Measurements from ENCODE around the gene CCDC14. TPM values are rescaled to one million over a fixed set of nuclear protein-coding genes. Genes with fewer than 3 reads are reported as not detected.
"Not testable (repeated sequence)": the region's sequence is repeated elsewhere in the genome, so short reads cannot be mapped to it uniquely, and the experiment has no call there.

CCDC14 gene
- total and polyA plus RNA-seq, 7 experiments from 2014 or later = 5.3 to 48.1 (median 32.0) TPM

DNA sequence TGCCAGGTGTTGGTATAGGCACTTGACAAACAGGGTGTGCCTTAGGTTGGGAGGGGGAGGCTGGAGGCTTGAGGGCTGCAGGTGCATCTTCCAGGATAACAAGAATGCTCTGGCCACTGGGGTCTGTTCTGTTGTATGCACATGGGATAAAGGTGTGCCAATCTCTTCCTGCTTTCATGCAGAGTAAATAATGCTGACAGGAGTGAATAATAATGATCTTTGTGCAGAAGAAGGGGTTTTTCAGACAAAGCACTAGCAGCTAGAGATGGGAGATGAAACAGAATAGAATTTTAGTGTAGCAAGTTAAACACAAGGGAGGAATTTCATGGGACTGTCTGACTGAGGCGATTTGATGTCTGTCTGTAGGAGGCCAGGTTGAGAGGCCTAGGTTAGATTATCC lies 32.8 kb upstream of the CCDC14 start:
- no peaks in the 10 kb centered on the region for H3K4me1 ChIP-seq (ENCODE audit: control insufficient read depth in 2 of 2, insufficient read depth in 2 of 2, low read length in 2 of 2)
- no peak overlapping the region for H3K27ac ChIP-seq (ENCODE audit: low read depth, low read length)
- Mint-ChIP-seq H3K4me3 (no peak overlapping the region), H3K9me3 (peaks cover 0 to 3% (median 0%) of the 10 kb centered on the region in 11 donors), H3K27me3 (peaks cover 31 to 33% (median 31%) of the 10 kb centered on the region in 5 donors), H3K4me1 (peaks cover 0 to 4% (median 0%) of the 10 kb centered on the region in 7 donors), H3K36me3 (no peaks in the 10 kb centered on the region), H3K27ac (no peak overlapping the region)
- POLR2A ChIA-PET = no interaction called here
- CTCF ChIA-PET = no interaction called here
- no peaks in the 10 kb centered on the region for H3K36me3 ChIP-seq (ENCODE audit: control insufficient read depth in 2 of 3, insufficient read depth in 3 of 3, low read length in 3 of 3)
- no peaks in the 10 kb centered on the region for H3K27me3 ChIP-seq (ENCODE audit: control insufficient read depth in 2 of 2, insufficient read depth in 2 of 2, low read length in 2 of 2)
- no peaks in the 10 kb centered on the region for H3K9me3 ChIP-seq (ENCODE audit: control insufficient read depth in 2 of 3, low read length in 3 of 3)
- DNase-seq (no peak), ATAC-seq (no peak)
- no peak overlapping the region for H3K4me3 ChIP-seq (ENCODE audit: low read length)
- intact Hi-C loops (cut with micrococcal nuclease) = no loop called here

DNA sequence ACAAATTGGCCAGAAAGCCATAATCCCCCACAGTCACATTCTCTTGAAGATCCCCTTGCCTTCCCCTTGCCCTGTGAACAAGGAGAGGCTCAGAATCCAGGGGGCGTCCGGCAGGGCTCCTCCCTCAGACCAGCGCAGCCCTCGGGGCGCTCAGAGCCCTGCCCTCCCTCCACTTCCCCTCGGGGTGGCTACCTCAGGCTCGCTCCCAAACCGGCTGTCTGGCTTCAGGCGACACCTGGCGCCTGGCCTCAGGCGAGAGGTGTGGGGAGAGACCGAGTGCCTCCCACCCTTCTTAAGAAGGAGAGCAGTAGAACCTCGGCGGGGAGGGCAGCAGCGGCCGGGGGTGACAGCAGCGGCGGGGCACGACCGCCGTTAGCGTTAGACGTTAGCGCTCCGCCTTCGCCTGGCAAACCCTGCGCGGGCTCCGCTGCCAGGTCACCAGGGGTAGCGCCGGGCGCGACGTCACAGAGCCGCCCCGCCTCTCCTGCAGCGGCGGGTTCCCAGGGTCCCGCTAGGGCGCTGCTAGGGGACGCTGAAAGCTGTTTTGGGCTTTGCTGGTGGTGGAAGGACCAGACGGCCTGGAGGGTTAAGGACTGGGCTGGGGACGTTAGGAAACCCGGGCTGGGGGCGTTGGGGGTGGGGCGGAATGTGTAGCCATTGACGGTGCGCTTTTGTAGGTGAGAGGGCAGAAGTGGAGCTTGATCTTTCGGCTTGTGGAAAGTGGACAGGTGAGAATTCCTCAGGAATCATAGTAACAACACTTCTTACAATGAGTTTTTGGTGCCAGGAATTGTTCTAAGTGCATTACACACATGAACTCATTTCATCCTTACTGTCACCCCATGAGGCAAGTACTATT lies 30.9 kb upstream of the CCDC14 start, which contains the start of gene ROPN1:
TSS of gene ROPN1 (minus strand) at position 395 of the 859 bp plus-strand sequence. CDS start 11,643 bp downstream, outside the sequence.
- POLR2A ChIA-PET; H3K4me1 ChIP-seq (ENCODE audit: control insufficient read depth in 2 of 2, insufficient read depth in 2 of 2, low read length in 2 of 2); DNase-seq; H3K9me3 ChIP-seq (ENCODE audit: control insufficient read depth in 2 of 3, low read length in 3 of 3); CTCF ChIA-PET; H3K9me3 Mint-ChIP-seq; H3K36me3 Mint-ChIP-seq; H3K4me1 Mint-ChIP-seq; H3K36me3 ChIP-seq (ENCODE audit: control insufficient read depth in 2 of 3, insufficient read depth in 3 of 3, low read length in 3 of 3); H3K27me3 ChIP-seq (ENCODE audit: control insufficient read depth in 2 of 2, insufficient read depth in 2 of 2, low read length in 2 of 2); intact Hi-C loops (cut with micrococcal nuclease); H3K27ac ChIP-seq (ENCODE audit: low read depth, low read length); H3K4me3 ChIP-seq (ENCODE audit: low read length); H3K27ac Mint-ChIP-seq: not testable (repeated sequence)
- Mint-ChIP-seq H3K27me3 (peaks cover 34 to 43% (median 36%) of the 10 kb centered on the region in 5 donors), H3K4me3 (peak within 1 kb of the TSS; percentile 51 to 79 (median 62))
- ATAC-seq = peak; percentile 93

DNA sequence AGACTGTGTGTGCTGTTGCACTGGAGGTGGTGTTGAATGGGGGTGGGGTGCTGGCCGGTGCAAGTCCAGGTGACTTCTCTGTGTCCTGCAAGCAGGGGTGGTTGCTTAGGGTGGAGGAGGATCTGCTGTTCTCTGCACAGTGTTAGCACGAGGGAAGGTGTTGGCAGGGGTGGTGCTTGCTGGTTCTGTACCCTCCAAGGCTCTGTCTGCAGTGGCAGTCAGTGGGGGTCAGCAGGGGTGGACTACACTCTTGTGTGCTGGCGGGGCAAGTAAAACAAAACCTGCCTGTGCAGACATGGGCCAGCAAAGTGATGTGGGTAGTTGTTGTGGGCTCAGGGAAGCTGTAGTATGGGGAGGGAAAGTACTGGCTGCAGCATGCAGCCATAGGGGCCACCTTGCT lies 25.4 kb upstream of the CCDC14 start:
- H3K9me3 Mint-ChIP-seq = peaks cover 0 to 1% (median 0%) of the 10 kb centered on the region in 11 donors
- no peaks in the 10 kb centered on the region for H3K36me3 Mint-ChIP-seq
- Histone ChIP-seq H3K36me3 (ENCODE audit: control insufficient read depth in 2 of 3, insufficient read depth in 3 of 3, low read length in 3 of 3) (no peaks in the 10 kb centered on the region), H3K9me3 (ENCODE audit: control insufficient read depth in 2 of 3, low read length in 3 of 3) (no peaks in the 10 kb centered on the region), H3K27ac (ENCODE audit: low read depth, low read length) (no peak overlapping the region), H3K4me1 (ENCODE audit: control insufficient read depth in 2 of 2, insufficient read depth in 2 of 2, low read length in 2 of 2) (no peaks in the 10 kb centered on the region), H3K27me3 (ENCODE audit: control insufficient read depth in 2 of 2, insufficient read depth in 2 of 2, low read length in 2 of 2) (peaks cover 0 to 5% of the 10 kb centered on the region in 2 donors), H3K4me3 (ENCODE audit: low read length) (no peak overlapping the region)
- intact Hi-C loops (cut with micrococcal nuclease) = no loop called here
- no peak overlapping the region for H3K4me3 Mint-ChIP-seq
- POLR2A ChIA-PET = no interaction called here
- no peak overlapping the region for H3K27ac Mint-ChIP-seq
- DNase-seq (no peak), ATAC-seq (no peak)
- peaks cover 61 to 68% (median 64%) of the 10 kb centered on the region in 5 donors for H3K27me3 Mint-ChIP-seq
- CTCF ChIA-PET = no interaction called here
- no peaks in the 10 kb centered on the region for H3K4me1 Mint-ChIP-seq

DNA sequence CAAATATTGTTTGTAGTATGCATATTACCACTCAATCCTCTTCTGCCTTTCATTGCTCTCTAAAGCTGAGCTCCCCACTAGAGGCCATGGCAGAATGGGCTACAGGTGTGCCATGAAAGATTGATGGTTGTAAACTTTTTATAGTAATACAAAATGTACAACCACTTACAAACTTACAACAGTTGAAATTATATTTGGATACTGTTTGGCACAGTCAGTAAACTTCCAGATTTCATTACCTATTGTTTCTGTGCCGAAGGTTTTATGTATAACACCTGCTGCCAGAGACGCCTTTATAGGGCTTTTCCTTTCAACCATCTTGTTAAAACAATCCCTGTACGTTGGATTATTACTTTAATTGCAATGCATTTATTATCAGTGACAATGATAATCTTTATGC lies 23.9 kb upstream of the CCDC14 start:
- CTCF ChIA-PET = no interaction called here

DNA sequence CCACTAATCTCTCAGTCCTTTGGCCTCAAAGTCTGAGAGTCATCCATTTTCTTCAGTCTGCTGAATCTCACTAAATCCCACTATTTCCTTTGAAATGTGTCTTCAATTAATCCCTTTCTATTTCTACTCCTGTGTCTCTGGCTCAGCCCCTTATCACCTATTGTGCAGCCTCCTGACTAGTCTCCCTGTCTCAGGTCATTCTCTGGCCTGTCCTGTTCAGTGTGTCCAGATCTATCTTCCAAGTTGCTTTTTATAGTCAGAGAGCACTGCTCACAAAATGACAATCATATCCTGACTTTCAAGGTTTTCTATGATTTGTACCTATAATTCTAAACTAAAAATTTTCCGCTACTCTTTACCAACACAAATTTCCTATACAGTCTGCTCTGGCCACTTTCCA lies 23.3 kb upstream of the CCDC14 start:
- ATAC-seq (no peak), DNase-seq (no peak)
- intact Hi-C loops (cut with micrococcal nuclease) = loop anchor here in 1 of 2 donors (5.0 kb wide), 1 partner anchor 42 kb away; no protein-coding TSS in a partner anchor
- ChIA-PET CTCF (no interaction called here), POLR2A (no interaction called here)
- no peak overlapping the region for H3K4me3 Mint-ChIP-seq
- H3K4me1 Mint-ChIP-seq = peaks cover 0 to 5% (median 0%) of the 10 kb centered on the region in 7 donors
- Histone ChIP-seq H3K9me3 (ENCODE audit: control insufficient read depth in 2 of 3, low read length in 3 of 3) (no peaks in the 10 kb centered on the region), H3K4me3 (ENCODE audit: low read length) (no peak overlapping the region), H3K27me3 (ENCODE audit: control insufficient read depth in 2 of 2, insufficient read depth in 2 of 2, low read length in 2 of 2) (peaks cover 0 to 5% of the 10 kb centered on the region in 2 donors), H3K4me1 (ENCODE audit: control insufficient read depth in 2 of 2, insufficient read depth in 2 of 2, low read length in 2 of 2) (no peaks in the 10 kb centered on the region), H3K36me3 (ENCODE audit: control insufficient read depth in 2 of 3, insufficient read depth in 3 of 3, low read length in 3 of 3) (no peaks in the 10 kb centered on the region), H3K27ac (ENCODE audit: low read depth, low read length) (no peak overlapping the region)
- no peak overlapping the region for H3K27ac Mint-ChIP-seq
- H3K36me3 Mint-ChIP-seq = no peaks in the 10 kb centered on the region
- peaks cover 55 to 66% (median 64%) of the 10 kb centered on the region in 5 donors for H3K27me3 Mint-ChIP-seq
- peaks cover 0 to 1% (median 0%) of the 10 kb centered on the region in 11 donors for H3K9me3 Mint-ChIP-seq

More for the DNA sequence above, 23.9 kb upstream of the CCDC14 start:
- peaks cover 0 to 1% (median 0%) of the 10 kb centered on the region in 11 donors for H3K9me3 Mint-ChIP-seq
- Histone ChIP-seq H3K27me3 (ENCODE audit: control insufficient read depth in 2 of 2, insufficient read depth in 2 of 2, low read length in 2 of 2) (peaks cover 0 to 5% of the 10 kb centered on the region in 2 donors), H3K27ac (ENCODE audit: low read depth, low read length) (no peak overlapping the region), H3K4me3 (ENCODE audit: low read length) (no peak overlapping the region), H3K4me1 (ENCODE audit: control insufficient read depth in 2 of 2, insufficient read depth in 2 of 2, low read length in 2 of 2) (no peaks in the 10 kb centered on the region), H3K9me3 (ENCODE audit: control insufficient read depth in 2 of 3, low read length in 3 of 3) (no peaks in the 10 kb centered on the region), H3K36me3 (ENCODE audit: control insufficient read depth in 2 of 3, insufficient read depth in 3 of 3, low read length in 3 of 3) (no peaks in the 10 kb centered on the region)
- H3K36me3 Mint-ChIP-seq = no peaks in the 10 kb centered on the region
- H3K4me1 Mint-ChIP-seq = peaks cover 0 to 4% (median 0%) of the 10 kb centered on the region in 7 donors
- no peak overlapping the region for H3K4me3 Mint-ChIP-seq
- no peak for DNase-seq
- intact Hi-C loops (cut with micrococcal nuclease) = loop anchor here in 1 of 2 donors (5.0 kb wide), 1 partner anchor 43 kb away; no protein-coding TSS in a partner anchor
- H3K27ac Mint-ChIP-seq = no peak overlapping the region
- POLR2A ChIA-PET = no interaction called here
- peaks cover 61 to 70% (median 67%) of the 10 kb centered on the region in 5 donors for H3K27me3 Mint-ChIP-seq
- no peak for ATAC-seq

DNA sequence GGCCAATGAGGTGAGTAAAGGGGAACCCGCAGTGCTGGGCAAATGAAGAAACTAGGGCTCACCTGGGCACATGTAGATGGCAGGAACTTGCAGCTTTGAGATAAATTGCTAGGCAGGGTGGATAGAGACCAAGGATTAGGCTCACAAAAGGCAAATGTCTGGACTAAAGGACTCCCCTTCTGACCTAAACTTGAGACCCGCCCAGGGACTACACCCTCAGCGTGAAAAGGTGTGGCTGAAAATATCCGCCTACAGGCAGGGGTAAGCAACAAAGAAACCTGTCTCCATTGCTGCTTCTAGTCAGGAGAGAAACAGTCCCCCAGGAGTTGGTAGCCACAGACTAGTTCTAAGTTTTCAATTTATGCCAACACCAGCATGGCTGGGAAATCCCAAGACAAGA lies 20.3 kb upstream of the CCDC14 start:
- POLR2A ChIA-PET; ATAC-seq; H3K9me3 Mint-ChIP-seq; H3K36me3 ChIP-seq (ENCODE audit: control insufficient read depth in 2 of 3, insufficient read depth in 3 of 3, low read length in 3 of 3); CTCF ChIA-PET; H3K4me1 ChIP-seq (ENCODE audit: control insufficient read depth in 2 of 2, insufficient read depth in 2 of 2, low read length in 2 of 2); H3K4me3 Mint-ChIP-seq; H3K9me3 ChIP-seq (ENCODE audit: control insufficient read depth in 2 of 3, low read length in 3 of 3); H3K27me3 ChIP-seq (ENCODE audit: control insufficient read depth in 2 of 2, insufficient read depth in 2 of 2, low read length in 2 of 2); H3K4me1 Mint-ChIP-seq; H3K27ac Mint-ChIP-seq; H3K27ac ChIP-seq (ENCODE audit: low read depth, low read length); DNase-seq; H3K36me3 Mint-ChIP-seq; H3K4me3 ChIP-seq (ENCODE audit: low read length): not testable (repeated sequence)
- intact Hi-C loops (cut with micrococcal nuclease) = loop anchor here in 1 of 2 donors (5.0 kb wide), 1 partner anchor 39 kb away; no protein-coding TSS in a partner anchor
- peaks cover 41 to 55% (median 44%) of the 10 kb centered on the region in 5 donors for H3K27me3 Mint-ChIP-seq

All from naive thymus-derived CD4-positive, alpha-beta T cell (primary cell).